Right lobe of liver (tissue), 6 donors: Measurements from ENCODE around the gene CIZ1. TPM values are rescaled to one million over a fixed set of nuclear protein-coding genes. Genes with fewer than 3 reads are reported as not detected.

Experiments
- ATAC-seq, 4 donors: fragments of 200-7000 bp; cut with Tn5 transposase; one replicate each; pipeline ENCODE4 v1.9.1; 2020; ENCODE audit warnings: mild to moderate bottlenecking in 4 of 4, moderate library complexity in 4 of 4
- DNase-seq, 3 donors: peaks; one replicate each; pipeline ENCODE4 v3.0.0-alpha.2; 2020
- H3K27ac ChIP-seq, 3 donors: fragments of 200-600 bp; one replicate each; pipeline ENCODE4 v1.8.0; 2022
- H3K27me3 ChIP-seq, 2 donors: fragments of 200-600 bp; one replicate each; pipeline ENCODE4 v1.8.0; 2022
- H3K36me3 ChIP-seq, 4 donors: fragments of 200-600 bp; sonication (generic) in 1 of 4; one replicate each; pipeline versions ENCODE4 v1.5.1 to v1.8.0; 2017 to 2022; ENCODE audit warnings: control low read depth in 1 of 4
- H3K4me1 ChIP-seq, 4 donors: fragments of 200-600 bp; sonication (generic) in 1 of 4; one replicate each; pipeline versions ENCODE4 v1.5.1 to v1.8.0; 2017 to 2022; ENCODE audit warnings: control low read depth in 1 of 4
- H3K4me3 ChIP-seq, 3 donors: fragments of 200-600 bp; one replicate each; pipeline ENCODE4 v1.8.0; 2022
- H3K9me3 ChIP-seq, 4 donors: fragments of 200-600 bp; sonication (generic) in 1 of 4; one replicate each; pipeline versions ENCODE4 v1.5.1 to v1.8.0; 2017 to 2022; ENCODE audit warnings: control low read depth in 1 of 4
- CTCF ChIP-seq, 4 donors: fragments of 200-600 bp in 3 of 4; fragments of 450-650 bp in 1 of 4; IDR thresholded peaks; one replicate each; pipeline versions ENCODE4 v1.5.1 to v1.8.0; 2016 to 2022; ENCODE audit warnings: antibody characterized with exemption in 4 of 4, mild to moderate bottlenecking in 2 of 4
- POLR2A ChIP-seq: fragments of 450-650 bp; IDR thresholded peaks from one replicate; pipeline ENCODE4 v1.6.1; 2017; ENCODE audit warnings: antibody characterized with exemption, mild to moderate bottlenecking
- WGBS: methylation state at CpG from one replicate; pipeline ENCODE4 v1.1.6; 2018; ENCODE audit warnings: low coverage, low lambda C conversion rate; ENCODE audit not compliant: insufficient coverage; ENCODE audit errors: missing lambda C conversion rate; 5-methylcytosine and 5-hydroxymethylcytosine counted together
- intact Hi-C, 2 donors: fragments of 100-400 bp; cut with DNase I; formaldehyde crosslinking; loops; one replicate each; pipeline versions ENCODE4 v1.11.2 to v1.14.1; 2022
- total RNA-seq, 6 experiments: library from RNA; depleted of rRNA in 2 of 6; stranded (reverse); fragments of >200 nt in 2 of 6; fragmentation: NEBNext Ultra II Directional in 3 of 6; extraction: Animal tissue kit (Norgen Biotek cat#: 25700) in 3 of 6; gene quantifications; one replicate each; pipeline versions ENCODE4 v1.1.0 to v1.2.4, GENCODE V29; 2016 to 2023
- donor health status: DM: no; HTN: yes; CAD: no.
- donor health status: DM: no; HTN: no; CAD: no.
- donor health status: DM: no; HTN: no; CAD: no.
- donor health status: DM: no; HTN: yes; CAD: no.
- donor health status: DM: no; HTN: yes; CAD: no.

The CIZ1 gene
- total RNA-seq, 6 experiments from 2014 or later = 15.9 to 33.5 (median 24.0) TPM

GRCh38 chr9:128143525-128144238, 47.7 kb downstream of the CIZ1 start:
- no peaks in the 10 kb centered on the region for H3K27me3 ChIP-seq
- peak in 2 of 3 donors; percentile 14 to 54 for DNase-seq
- H3K9me3 ChIP-seq = no peaks in the 10 kb centered on the region
- TF ChIP-seq POLR2A = no peak
- TF ChIP-seq CTCF (IDR thresholded peaks at IDR 0.05) = no peak
- H3K4me1 ChIP-seq = peaks cover 0 to 4% (median 2%) of the 10 kb centered on the region in 4 donors
- intact Hi-C loops = no loop called here
- H3K27ac ChIP-seq = no peak overlapping the region
- no peak overlapping the region for H3K4me3 ChIP-seq
- ATAC-seq = peak in 1 of 4 donors; percentile 14
- H3K36me3 ChIP-seq = no peaks in the 10 kb centered on the region
- 97% methylated on average over 3 of the region's 8 CpGs for WGBS

- intact Hi-C loops = no loop called here
- Histone ChIP-seq H3K36me3 (no peaks in the 10 kb centered on the region), H3K4me3 (no peak overlapping the region), H3K27me3 (no peaks in the 10 kb centered on the region), H3K9me3 (no peaks in the 10 kb centered on the region), H3K4me1 (no peaks in the 10 kb centered on the region), H3K27ac (no peak overlapping the region)
- ATAC-seq (no peak), DNase-seq (peak in 2 of 3 donors; percentile 11 to 36)
- WGBS = no CpG with 5 or more reads among the region's 2 CpGs
- no peak for TF ChIP-seq POLR2A
- TF ChIP-seq CTCF (IDR thresholded peaks at IDR 0.05) = no peak
Measured at GRCh38 chr9:128142596-128142995, 48.8 kb downstream of the CIZ1 start.

- Histone ChIP-seq H3K4me1 (no peaks in the 10 kb centered on the region), H3K4me3 (no peak overlapping the region), H3K9me3 (no peaks in the 10 kb centered on the region), H3K36me3 (no peaks in the 10 kb centered on the region), H3K27me3 (no peaks in the 10 kb centered on the region), H3K27ac (no peak overlapping the region)
- DNase-seq (peak in 1 of 3 donors; percentile 4), ATAC-seq (peak in 2 of 4 donors; percentile 36 to 46)
- no peak for TF ChIP-seq CTCF (IDR thresholded peaks at IDR 0.05)
- TF ChIP-seq POLR2A = no peak
- 60% methylated on average over 4 of the region's 4 CpGs for WGBS
- intact Hi-C loops = no loop called here
Measured at GRCh38 chr9:128142061-128142460, 49.3 kb downstream of the CIZ1 start.

GRCh38 chr9:128141604-128142003, 49.8 kb downstream of the CIZ1 start:
- no peaks in the 10 kb centered on the region for H3K27me3 ChIP-seq
- no peak overlapping the region for H3K4me3 ChIP-seq
- H3K27ac ChIP-seq = no peak overlapping the region
- intact Hi-C loops = no loop called here
- no peaks in the 10 kb centered on the region for H3K9me3 ChIP-seq
- 93% methylated on average over 2 of the region's 3 CpGs for WGBS
- ATAC-seq (no peak), DNase-seq (peak in 2 of 3 donors; percentile 5 to 13)
- no peaks in the 10 kb centered on the region for H3K4me1 ChIP-seq
- H3K36me3 ChIP-seq = no peaks in the 10 kb centered on the region
- no peak for TF ChIP-seq CTCF (IDR thresholded peaks at IDR 0.05)
- TF ChIP-seq POLR2A = no peak
